ENCODE measurements around the gene LCP2.

DNA sequence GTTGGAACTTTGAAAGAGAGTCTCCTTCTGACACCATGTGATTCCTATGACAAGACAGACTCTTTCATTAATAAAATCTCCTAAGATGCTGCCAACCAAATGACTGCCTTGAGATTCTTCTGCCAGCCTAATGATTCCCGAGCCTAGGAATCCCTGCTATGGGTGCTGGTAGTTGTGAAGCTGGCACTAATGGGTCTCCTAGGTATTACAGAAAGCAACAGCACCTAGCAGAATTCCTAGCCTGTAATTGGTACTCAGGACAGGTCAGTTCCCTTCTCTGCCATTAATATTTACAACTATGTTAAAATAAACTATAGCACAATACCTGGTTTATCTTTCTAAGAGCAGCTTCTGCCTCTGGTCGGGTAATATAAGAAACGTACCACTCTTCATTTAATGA lies 45.5 kb downstream of the LCP2 start:
- TF ChIP-seq POLR2A (IDR thresholded peaks at IDR 0.05; ENCODE audit: low read length): no peak
- TF ChIP-seq GATA1 (IDR thresholded peaks at IDR 0.05; ENCODE audit: low read depth, low read length): no peak
